ENCODE measurements around the gene PHLDA1.
A peak's percentile ranks its signal among the peaks of the same experiment; 100 is the strongest.

Gene PHLDA1

GRCh38 chr12:76031414-76032042 lies at the start of gene PHLDA1:
Gene PHLDA1, minus strand, starts transcription at chr12:76031776.
- peak; percentile 63 for DNase-seq

GRCh38 chr12:76080729-76081415 lies 49.3 kb upstream of the PHLDA1 start:
- DNase-seq: no peak

DNA sequence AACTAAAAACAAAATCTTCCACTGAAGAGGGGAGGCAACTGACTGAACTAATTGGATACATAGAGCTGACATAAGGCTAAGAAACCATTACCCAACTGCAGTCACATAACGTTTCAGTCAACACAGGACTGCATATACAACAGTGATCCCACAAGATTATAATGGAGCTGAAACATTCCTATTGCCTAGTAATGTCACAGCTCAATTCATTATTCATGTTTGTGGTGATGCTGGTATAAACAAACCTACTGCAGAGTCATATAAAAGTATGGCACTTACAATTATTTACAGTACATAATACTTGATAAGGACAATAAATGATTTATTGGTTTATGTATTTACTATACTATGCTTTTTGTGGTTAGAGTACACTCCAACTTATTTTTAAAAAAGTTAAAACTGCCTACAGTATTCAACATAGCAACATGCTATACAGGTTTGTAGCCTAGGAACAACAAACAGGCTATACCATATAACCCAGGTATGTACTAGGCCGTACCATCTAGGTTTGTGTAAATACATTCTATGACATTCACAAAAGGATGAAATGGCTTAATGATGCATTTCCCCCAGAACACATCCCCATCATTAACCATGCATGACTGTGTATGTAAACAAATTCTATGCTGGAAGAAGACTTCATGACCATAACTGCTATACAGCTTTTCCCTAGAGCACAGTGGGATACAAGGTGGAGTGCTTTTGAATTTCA lies 48.6 kb upstream of the PHLDA1 start:
- DNase-seq: peak; percentile 88

DNA sequence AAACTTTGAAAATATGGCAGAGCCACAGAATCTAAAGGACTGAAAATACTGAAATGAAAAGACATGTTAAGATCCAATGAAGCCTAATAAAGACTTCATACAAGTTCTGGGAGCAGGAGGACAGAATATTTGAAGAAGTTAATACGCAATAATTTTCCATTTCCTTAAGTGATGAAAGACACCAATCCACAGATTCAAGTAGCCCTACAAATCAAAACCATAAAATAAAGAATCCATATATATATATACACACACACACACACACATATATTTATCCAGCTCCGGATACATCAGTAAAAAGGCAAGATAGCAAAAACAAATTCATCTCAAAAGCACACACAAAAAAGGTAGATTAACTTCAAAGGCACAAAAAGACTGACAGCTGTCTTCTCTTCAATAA lies 47.2 kb upstream of the PHLDA1 start:
- DNase-seq: no peak

DNA sequence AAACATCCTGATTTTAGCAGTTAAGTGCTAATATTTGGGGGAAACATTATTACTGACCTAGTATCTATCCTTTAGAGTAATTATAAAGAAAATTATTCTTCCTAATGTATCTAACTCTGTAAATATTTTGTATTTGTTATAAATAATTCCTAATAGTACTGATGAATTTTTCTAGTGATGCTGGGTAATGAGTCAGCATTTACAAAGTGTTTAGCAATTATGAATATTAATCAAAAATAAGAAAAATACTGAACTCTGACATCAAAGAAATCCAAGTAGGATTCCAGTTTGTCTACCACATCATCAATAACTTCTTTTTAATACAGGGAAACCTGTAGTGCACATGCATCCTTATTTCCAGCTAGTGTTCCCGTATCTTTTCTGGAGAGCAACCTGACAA lies 43.9 kb upstream of the PHLDA1 start:
- DNase-seq: no peak

DNA sequence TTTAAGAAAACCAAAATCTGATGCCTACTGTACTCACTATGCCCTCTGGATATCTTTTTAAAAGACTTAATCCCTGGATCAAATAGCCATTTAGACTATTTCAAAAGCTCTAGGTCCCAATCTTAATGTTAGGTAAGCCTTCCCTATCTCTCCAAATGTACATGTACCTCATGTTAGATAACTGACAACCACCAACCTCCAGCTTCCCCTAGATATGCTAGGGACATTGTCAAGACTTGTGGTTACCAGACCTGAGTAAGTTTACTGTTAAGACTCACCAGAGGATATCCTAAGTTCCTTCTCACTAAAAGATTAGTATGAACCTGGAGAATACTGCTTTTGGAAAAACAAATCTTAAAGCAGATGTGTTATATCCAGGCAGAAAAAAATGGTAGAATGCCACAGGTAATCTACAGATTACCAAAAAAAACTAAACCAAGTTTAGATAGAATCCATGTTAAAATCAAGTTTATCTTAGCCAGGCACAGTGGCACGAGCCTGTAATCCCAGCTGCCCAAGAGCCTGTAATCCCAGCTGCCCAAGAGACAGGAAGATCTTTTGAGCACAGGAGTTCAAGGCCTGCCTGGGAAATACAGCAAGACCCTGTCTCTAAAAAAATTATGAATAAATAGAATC lies 43.2 kb upstream of the PHLDA1 start:
- no peak for DNase-seq

- no peak for DNase-seq
Measured at GRCh38 chr12:76073561-76073960, 42.0 kb upstream of the PHLDA1 start.

DNA sequence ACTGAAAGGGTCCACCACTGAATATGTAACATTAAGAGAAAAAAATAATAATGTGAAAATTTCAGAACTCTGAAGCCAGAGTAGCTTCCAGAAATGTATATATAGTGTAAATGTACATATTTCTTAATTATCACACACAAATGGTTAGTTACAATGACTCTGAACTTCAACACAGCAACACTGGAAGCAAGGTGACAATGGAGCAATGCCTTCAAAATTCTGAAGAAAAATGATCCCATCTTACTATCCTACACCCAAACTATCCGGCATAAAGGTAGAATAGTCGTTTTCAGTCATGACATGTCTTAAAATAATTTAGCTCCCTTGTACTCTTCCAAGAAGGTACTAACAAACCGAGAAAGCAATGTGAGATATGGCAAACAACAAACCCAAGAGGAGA lies 41.0 kb upstream of the PHLDA1 start:
- no peak for DNase-seq

DNA sequence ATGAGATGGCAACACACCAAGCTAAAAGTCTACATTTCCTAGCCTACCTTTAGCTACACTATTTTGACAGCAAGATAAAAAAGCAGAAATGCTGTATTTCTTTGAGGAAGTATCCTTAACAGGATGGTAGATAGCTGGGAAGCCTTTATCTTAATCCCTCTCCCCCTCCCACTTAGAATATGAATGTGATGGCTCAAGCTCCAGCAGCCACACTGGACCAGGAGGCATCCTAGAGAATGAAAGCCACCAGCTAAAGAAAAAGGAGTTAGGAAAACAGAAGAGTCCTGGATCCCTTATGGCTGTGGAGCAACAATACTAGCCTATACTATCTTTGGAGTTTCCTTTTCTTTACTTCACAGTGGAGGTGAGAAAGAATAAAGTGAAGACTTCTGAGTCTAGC lies 37.8 kb upstream of the PHLDA1 start:
- DNase-seq: no peak

DNA sequence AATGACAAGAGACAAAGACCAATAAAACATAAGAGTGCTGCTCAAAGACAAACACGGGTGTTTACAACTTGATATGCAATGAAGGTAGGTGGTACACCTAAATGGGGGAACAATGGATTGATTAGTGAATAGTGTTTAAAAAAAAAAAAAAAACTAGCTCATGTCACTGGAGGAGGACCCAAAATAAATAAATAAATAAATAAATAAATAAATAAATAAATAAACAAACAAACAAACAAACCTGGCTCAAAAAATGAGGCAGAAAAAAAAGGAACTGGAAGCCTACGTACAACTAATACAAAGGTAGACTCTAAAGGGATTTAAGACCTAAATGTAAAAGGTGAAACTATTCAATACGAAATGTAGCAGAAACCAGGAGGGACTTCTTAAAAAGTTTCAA lies 34.3 kb upstream of the PHLDA1 start:
- DNase-seq: no peak

DNA sequence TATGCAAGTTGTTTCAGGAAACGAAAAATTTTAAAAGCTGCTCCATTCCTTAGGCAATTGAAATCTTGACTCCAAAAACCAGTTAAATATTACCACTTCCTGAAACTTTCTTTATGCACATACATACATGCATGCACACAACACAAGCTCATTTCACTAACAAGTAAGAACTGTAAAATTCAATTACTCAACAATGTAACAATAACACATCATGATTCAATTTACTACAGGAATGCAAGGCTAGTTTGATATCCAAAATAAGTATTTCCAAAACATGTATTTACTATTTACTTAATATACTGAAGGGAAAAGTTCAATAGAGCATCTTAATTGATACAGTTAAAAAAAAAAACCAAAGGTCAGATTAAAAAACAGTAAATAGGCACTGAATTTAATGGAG lies 33.3 kb upstream of the PHLDA1 start:
- no peak for DNase-seq

DNA sequence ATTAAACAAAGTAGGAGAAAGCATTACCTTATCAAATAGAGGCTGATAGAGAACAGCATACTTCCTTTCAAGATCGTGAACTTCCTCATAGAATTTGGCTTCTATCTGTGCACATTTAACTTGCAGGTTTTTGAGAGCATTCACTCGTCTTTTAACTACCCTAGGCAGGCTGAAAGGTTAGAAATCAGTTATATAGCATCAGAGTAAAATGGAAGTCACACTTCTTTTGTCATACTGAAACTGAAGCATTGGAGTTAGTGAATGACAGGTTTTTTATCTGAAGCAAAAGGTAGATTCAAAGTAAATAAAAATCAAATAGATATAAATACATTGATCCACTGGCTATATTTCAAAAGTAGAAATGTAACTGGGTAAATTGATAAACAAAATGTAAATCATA lies 28.5 kb upstream of the PHLDA1 start:
- DNase-seq: no peak

DNA sequence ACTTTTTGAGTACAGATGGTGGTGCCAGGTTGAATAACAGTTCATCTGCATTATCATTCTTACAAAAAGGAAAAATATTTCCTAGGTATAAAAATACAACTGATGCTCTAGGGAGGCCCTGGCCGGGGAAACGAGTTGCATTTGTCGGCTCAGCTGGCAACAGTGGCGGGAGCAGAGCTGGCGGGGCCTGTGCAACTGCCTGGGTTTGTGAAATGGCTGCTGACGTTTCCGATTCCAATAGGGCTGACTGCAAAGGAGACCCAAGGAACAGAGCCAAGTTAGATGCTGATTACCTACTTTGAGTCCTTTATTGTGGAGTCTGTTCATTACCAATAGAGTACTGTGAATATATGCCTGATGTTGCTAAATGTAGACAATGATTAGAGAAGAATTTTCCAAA lies 25.8 kb upstream of the PHLDA1 start:
- DNase-seq: no peak

GRCh38 chr12:76055393-76055792 lies 23.8 kb upstream of the PHLDA1 start:
- no peak for DNase-seq

- DNase-seq: no peak
Measured at GRCh38 chr12:76049575-76050251, 18.1 kb upstream of the PHLDA1 start.

GRCh38 chr12:76047742-76048141 lies 16.2 kb upstream of the PHLDA1 start:
- DNase-seq: no peak

- no peak for DNase-seq
Measured at GRCh38 chr12:76047060-76047459, 15.5 kb upstream of the PHLDA1 start.

DNA sequence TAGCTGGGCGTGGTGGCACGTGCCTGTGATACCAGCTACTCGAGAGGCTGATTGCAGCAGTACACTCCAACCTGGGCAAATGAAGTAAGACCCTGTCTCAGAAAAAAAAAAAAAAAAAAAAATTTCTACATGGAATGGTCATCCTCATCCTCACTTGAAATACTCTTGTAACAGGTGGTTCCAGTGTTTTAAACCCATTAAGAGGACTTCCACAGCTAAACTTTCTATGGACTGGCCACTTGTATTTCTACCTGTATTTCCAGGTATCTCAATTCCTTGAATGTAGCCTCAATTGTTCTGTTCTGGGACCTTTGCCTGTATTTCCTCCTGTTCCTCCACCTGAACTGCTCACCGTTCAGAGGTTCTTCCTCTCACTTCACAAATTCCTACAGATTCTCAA lies 11.8 kb upstream of the PHLDA1 start:
- DNase-seq: no peak

DNA sequence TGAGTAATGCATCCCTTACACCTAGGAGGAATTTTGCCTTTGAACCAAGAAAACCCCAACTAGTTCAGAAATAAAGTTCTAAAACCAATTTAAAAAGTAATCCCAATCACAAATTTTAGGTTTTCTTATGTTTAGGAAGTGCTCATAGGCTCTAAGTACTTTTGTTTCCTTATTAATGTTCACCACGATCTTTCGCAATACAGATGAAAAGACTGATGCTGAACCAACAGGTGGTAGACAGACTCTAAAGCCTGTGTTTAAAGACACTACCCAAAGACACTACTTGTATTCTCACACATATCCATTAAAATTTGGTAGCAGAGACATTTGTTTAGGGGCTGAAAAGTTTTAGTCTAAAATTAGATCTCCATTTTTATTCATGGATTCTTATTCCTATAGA lies 10.6 kb upstream of the PHLDA1 start:
- DNase-seq: no peak

DNA sequence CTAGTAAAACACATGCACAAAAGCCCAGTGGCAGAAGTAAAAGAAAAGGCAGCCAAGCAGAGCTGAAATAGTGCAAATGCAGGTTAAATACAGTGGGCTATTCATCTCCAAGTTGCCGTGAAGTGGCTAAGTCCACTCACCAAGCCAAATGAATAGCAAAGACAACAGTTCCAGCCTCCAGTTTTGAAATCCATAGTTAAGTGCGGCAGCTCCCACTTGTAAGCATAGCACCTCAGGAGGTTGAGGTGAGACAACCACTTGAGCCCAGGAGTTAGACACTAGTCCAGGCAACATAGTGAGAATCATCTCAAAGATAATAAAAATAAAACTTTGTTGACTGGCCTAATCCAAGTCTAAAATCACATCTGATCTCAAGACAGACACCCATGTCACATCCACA lies 9.8 kb upstream of the PHLDA1 start:
- DNase-seq: no peak

- no peak for DNase-seq
Measured at GRCh38 chr12:76040461-76040860, 8.9 kb upstream of the PHLDA1 start.

DNA sequence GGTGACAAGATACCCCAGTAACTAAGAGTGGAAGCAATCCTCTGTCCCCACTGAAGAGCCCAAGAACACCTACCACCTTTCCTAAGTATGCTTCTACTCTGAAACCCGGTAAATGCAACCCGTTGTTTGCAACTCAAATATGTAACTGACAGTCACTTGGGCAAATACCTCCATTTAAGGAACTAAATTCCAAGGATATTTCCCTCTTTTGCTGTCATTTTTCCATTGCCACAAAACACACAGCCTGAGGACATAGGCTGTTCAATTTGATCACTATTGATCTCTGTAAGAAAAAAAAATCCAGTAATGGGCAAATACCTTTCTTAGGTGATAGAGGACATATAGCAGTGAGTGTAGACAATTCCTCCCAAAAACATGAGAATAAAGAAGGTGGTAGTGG lies 6.6 kb upstream of the PHLDA1 start:
- DNase-seq: no peak
